H1 (cell line): Measurements from ENCODE around the gene PFKP. TPM values are rescaled to one million over a fixed set of nuclear protein-coding genes. Genes with fewer than 3 reads are reported as not detected.

Experiments
- CTCF ChIA-PET: fragments of 300-600 bp; sonication (Branson Sonifier 250); formaldehyde crosslinking; loops from one replicate; lab custom pipeline; 2021; ENCODE audit not compliant: partially characterized antibody; lab: Charles Lee
- POLR2A ChIA-PET: fragments of 300-600 bp; sonication (Branson Sonifier 250); formaldehyde crosslinking; loops from one replicate; lab custom pipeline; 2021; ENCODE audit warnings: inconsistent platforms; ENCODE audit not compliant: partially characterized antibody; lab: Charles Lee
- DNase-seq, 2 experiments: peaks; one replicate each; pipeline versions ENCODE4 v3.0.0 to v3.0.0-alpha.2; 2010 to 2022; ENCODE audit warnings: low spot score in 2 of 2, low read depth in 1 of 2, mixed read lengths in 1 of 2
- FAIRE-seq: peaks from 2 replicates; lab custom pipeline; 2011; peaks lifted over from hg19 to GRCh38; lab: Jason Lieb, UNC
- H2AFZ ChIP-seq: 2 replicates; pipeline ENCODE4 v1.8.1; 2012; ENCODE audit warnings: low read length, inconsistent platforms
- H2AK5ac ChIP-seq: 2 replicates; pipeline ENCODE4 v1.6.1; 2013; ENCODE audit warnings: low read depth, low read length
- H2BK120ac ChIP-seq: replicated peaks from 2 replicates; pipeline ENCODE3; 2013; ENCODE audit warnings: low read depth, low read length, inconsistent platforms
- H2BK12ac ChIP-seq: 2 replicates; pipeline ENCODE4 v1.6.1; 2013; ENCODE audit warnings: low read depth, low read length
- H2BK15ac ChIP-seq: 2 replicates; pipeline ENCODE4 v1.6.1; 2013; ENCODE audit warnings: low read length
- H2BK20ac ChIP-seq: 2 replicates; pipeline ENCODE4 v1.6.1; 2013; ENCODE audit warnings: low read length
- H2BK5ac ChIP-seq: 2 replicates; pipeline ENCODE4 v1.6.1; 2013; ENCODE audit warnings: low read depth, low read length
- H3K14ac ChIP-seq: 2 replicates; pipeline ENCODE4 v1.6.1; 2013; ENCODE audit warnings: inconsistent platforms; ENCODE audit not compliant: insufficient read length
- H3K18ac ChIP-seq: 2 replicates; pipeline ENCODE4 v1.6.1; 2013; ENCODE audit warnings: low read length; ENCODE audit errors: extremely low read depth
- H3K23ac ChIP-seq: 2 replicates; pipeline ENCODE4 v1.6.1; 2013; ENCODE audit warnings: inconsistent platforms; ENCODE audit not compliant: insufficient read length
- H3K23me2 ChIP-seq: 2 replicates; pipeline ENCODE4 v1.6.1; 2013; ENCODE audit warnings: low read depth, low read length
- H3K27ac ChIP-seq: 2 replicates; pipeline ENCODE4 v1.6.1; 2011; ENCODE audit warnings: low read depth, low read length, inconsistent platforms
- H3K27me3 ChIP-seq, 4 experiments: replicated peaks in 1 of 4; 1 replicate in 1 of 4; 2 replicates in 3 of 4; pipeline versions ENCODE4 v1.6.1 to v1.8.1; 2011 to 2013; ENCODE audit warnings: low read length in 3 of 4, mild to moderate bottlenecking in 3 of 4, inconsistent platforms in 2 of 4, mixed read lengths in 2 of 4, moderate library complexity in 1 of 4; ENCODE audit not compliant: control insufficient read depth in 3 of 4, insufficient read depth in 3 of 4; ENCODE audit errors: extremely low read depth in 1 of 4
- H3K36me3 ChIP-seq, 4 experiments: 2 replicates each; pipeline versions ENCODE4 v1.6.1 to v1.8.1; 2011 to 2013; ENCODE audit warnings: mild to moderate bottlenecking in 4 of 4, low read length in 3 of 4, moderate library complexity in 2 of 4, control low read depth in 1 of 4, inconsistent platforms in 1 of 4; ENCODE audit not compliant: insufficient read depth in 4 of 4, control insufficient read depth in 2 of 4
- H3K4ac ChIP-seq: replicated peaks from 2 replicates; pipeline ENCODE3; 2013; ENCODE audit warnings: low read length, low read depth, mixed read lengths, inconsistent platforms; ENCODE audit not compliant: insufficient read length
- H3K4me1 ChIP-seq, 4 experiments: replicated peaks in 1 of 4; 1 replicate in 1 of 4; 2 replicates in 3 of 4; pipeline versions ENCODE4 v1.6.1 to v1.8.1; 2011 to 2013; ENCODE audit warnings: low read length in 3 of 4, inconsistent platforms in 2 of 4, mixed read lengths in 1 of 4; ENCODE audit not compliant: insufficient read depth in 4 of 4, control insufficient read depth in 3 of 4
- H3K4me2 ChIP-seq, 2 experiments: 2 replicates each; pipeline versions ENCODE4 v1.6.1 to v1.8.1; 2011 to 2013; ENCODE audit warnings: low read depth in 2 of 2, low read length in 2 of 2, control low read depth in 1 of 2, inconsistent platforms in 1 of 2, mild to moderate bottlenecking in 1 of 2; ENCODE audit not compliant: insufficient read depth in 1 of 2
- H3K4me3 ChIP-seq, 4 experiments: fragments of 200-600, 300-600 bp in 1 of 4; sonication (generic), shearing (Covaris generic), sonication (Bioruptor Twin) in 1 of 4; 2 replicates each; pipeline versions ENCODE4 v1.5.1 to v1.8.1; 2011 to 2016; ENCODE audit warnings: low read length in 4 of 4, low read depth in 3 of 4, control low read depth in 2 of 4, inconsistent platforms in 2 of 4, mild to moderate bottlenecking in 2 of 4, mixed read lengths in 1 of 4, moderate library complexity in 1 of 4; ENCODE audit not compliant: insufficient read depth in 2 of 4; ENCODE audit errors: extremely low read depth in 1 of 4
- H3K56ac ChIP-seq: replicated peaks from 2 replicates; pipeline ENCODE3; 2013; ENCODE audit warnings: low read depth, mild to moderate bottlenecking, mixed read lengths, low read length, inconsistent platforms; ENCODE audit not compliant: insufficient read length
- H3K79me1 ChIP-seq: 2 replicates; pipeline ENCODE4 v1.6.1; 2013; ENCODE audit warnings: low read depth, low read length, control low read depth
- H3K79me2 ChIP-seq, 2 experiments: 2 replicates each; pipeline versions ENCODE4 v1.6.1 to v1.8.1; 2012 to 2013; ENCODE audit warnings: low read length in 2 of 2, mild to moderate bottlenecking in 2 of 2, inconsistent platforms in 1 of 2; ENCODE audit not compliant: insufficient read depth in 2 of 2, control insufficient read depth in 1 of 2
- H3K9ac ChIP-seq, 4 experiments: replicated peaks in 1 of 4; 1 replicate in 1 of 4; 2 replicates in 3 of 4; pipeline versions ENCODE4 v1.6.1 to v1.8.1; 2011 to 2013; ENCODE audit warnings: low read depth in 3 of 4, low read length in 3 of 4, control low read depth in 2 of 4, mild to moderate bottlenecking in 2 of 4, moderate library complexity in 2 of 4, inconsistent platforms in 1 of 4; ENCODE audit errors: extremely low read depth in 1 of 4
- H3K9me3 ChIP-seq, 2 experiments: 2 replicates each; pipeline versions ENCODE4 v1.6.1 to v1.8.1; 2012 to 2013; ENCODE audit warnings: mild to moderate bottlenecking in 2 of 2, moderate library complexity in 2 of 2, control low read depth in 1 of 2, inconsistent platforms in 1 of 2, low read depth in 1 of 2, low read length in 1 of 2, mixed read lengths in 1 of 2; ENCODE audit not compliant: insufficient read depth in 2 of 2
- H4K20me1 ChIP-seq, 2 experiments: replicated peaks in 1 of 2; 2 replicates each; pipeline versions ENCODE3 to v1.8.1; 2011 to 2013; ENCODE audit warnings: inconsistent platforms in 2 of 2, low read length in 2 of 2, mild to moderate bottlenecking in 1 of 2; ENCODE audit not compliant: insufficient read depth in 2 of 2, control insufficient read depth in 1 of 2
- H4K5ac ChIP-seq: 2 replicates; pipeline ENCODE4 v1.6.1; 2013; ENCODE audit warnings: low read length, low read depth, mixed read lengths, inconsistent platforms; ENCODE audit not compliant: insufficient read length
- H4K8ac ChIP-seq: 2 replicates; pipeline ENCODE4 v1.8.0; 2013; ENCODE audit warnings: mild to moderate bottlenecking, moderate library complexity, low read length, inconsistent platforms; ENCODE audit not compliant: insufficient read depth; ENCODE audit errors: extremely low read depth
- H4K91ac ChIP-seq: replicated peaks from 2 replicates; pipeline ENCODE3; 2013; ENCODE audit warnings: low read length, mixed read lengths, inconsistent platforms; ENCODE audit not compliant: insufficient read length
- ATF3 ChIP-seq: IDR thresholded peaks from 2 replicates; pipeline ENCODE4 v1.6.1; 2011; ENCODE audit warnings: low read depth, mild to moderate bottlenecking, low read length; ENCODE audit not compliant: insufficient read depth
- BACH1 ChIP-seq: IDR thresholded peaks from 2 replicates; pipeline ENCODE4 v1.6.1; 2012; ENCODE audit warnings: low read length, improper control_type of control experiment
- CBX8 ChIP-seq: fragments of 300-800, 300-1000 bp; sonication (generic); IDR thresholded peaks from 2 replicates; pipeline ENCODE4 v1.7.1; 2016; ENCODE audit warnings: low read depth, low read length, borderline replicate concordance
- E2F6 ChIP-seq: IDR thresholded peaks from 2 replicates; pipeline ENCODE4 v1.6.1; 2012; ENCODE audit warnings: inconsistent platforms
- EZH2 ChIP-seq: fragments of 200-600 bp; sonication (generic); IDR thresholded peaks from 2 replicates; pipeline ENCODE4 v1.7.1; 2012; ENCODE audit warnings: low read depth, mild to moderate bottlenecking, moderate library complexity, low read length, inconsistent platforms; ENCODE audit not compliant: severe bottlenecking
- JUND ChIP-seq: IDR thresholded peaks from 2 replicates; pipeline ENCODE4 v1.6.1; 2011; ENCODE audit warnings: mild to moderate bottlenecking, improper control_type of control experiment, low read length
- KDM4A ChIP-seq: IDR thresholded peaks from one replicate; pipeline ENCODE4 v1.7.1; 2012; ENCODE audit warnings: low read depth, mild to moderate bottlenecking, moderate library complexity, low read length, inconsistent platforms; ENCODE audit not compliant: severe bottlenecking
- SAP30 ChIP-seq: fragments of 300-600 bp; sonication (generic); IDR thresholded peaks from 2 replicates; pipeline ENCODE4 v1.7.1; 2012; ENCODE audit warnings: low read length, moderate library complexity, mild to moderate bottlenecking, inconsistent platforms; ENCODE audit not compliant: insufficient read depth, insufficient replicate concordance
- SUZ12 ChIP-seq: fragments of 200-600 bp; sonication (generic); IDR thresholded peaks from 2 replicates; pipeline ENCODE4 v1.6.1; 2012; ENCODE audit warnings: mild to moderate bottlenecking, inconsistent platforms, low read length, moderate library complexity, mixed read lengths
- TAF7 ChIP-seq: optimal IDR thresholded peaks from 2 replicates; pipeline ENCODE3; 2011; ENCODE audit warnings: low read depth, mild to moderate bottlenecking, inconsistent platforms, low read length, moderate library complexity, borderline replicate concordance
- TEAD4 ChIP-seq: IDR thresholded peaks from 2 replicates; pipeline ENCODE4 v1.6.1; 2012; ENCODE audit warnings: low read depth, low read length, inconsistent platforms, mixed read lengths
- WGBS, 2 experiments: shearing (Covaris generic) in 1 of 2; methylation state at CpG; one replicate each; pipeline versions ENCODE4 v1.1.6 to v1.1.7; 2013 to 2015; ENCODE audit warnings: low lambda C conversion rate in 2 of 2, mixed read lengths in 2 of 2, inconsistent platforms in 1 of 2, low coverage in 1 of 2, missing lambda C conversion rate in 1 of 2; ENCODE audit not compliant: insufficient replicate concordance in 2 of 2, insufficient coverage in 1 of 2, insufficient read length in 1 of 2; ENCODE audit errors: extremely low coverage in 1 of 2, missing lambda C conversion rate in 1 of 2; 5-methylcytosine and 5-hydroxymethylcytosine counted together
- polyA plus RNA-seq, 7 experiments: library from polyadenylated mRNA; depleted of rRNA in 3 of 7; stranded (reverse) in 5 of 7; unstranded in 2 of 7; fragments of >200 nt in 5 of 7; fragments of 200-250 nt in 2 of 7; gene quantifications; 1 replicate in 5 of 7; 2 replicates in 1 of 7; 4 replicates in 1 of 7; pipeline versions ENCODE4 v1.2.1 to v1.2.3, GENCODE V29; 2011 to 2013; ENCODE audit warnings: missing spikeins in 2 of 7, mixed read lengths in 2 of 7
- total RNA-seq: library from RNA; stranded (reverse); fragmentation: NEBNext Ultra II Directional; extraction: Animal tissue kit (Norgen Biotek cat#: 25700); gene quantifications from 2 replicates; pipeline ENCODE4 v1.2.1, GENCODE V29; 2021

Gene PFKP
- total and polyA plus RNA-seq, 2 of the 8 experiments (the other 6 are each of a cell fraction or from before 2014, with no cell fraction given), result 51.2 to 128 TPM

GRCh38 chr10:3122486-3123205 lies 55.3 kb downstream of the PFKP start:
- TF ChIP-seq TAF7 (no peak), ATF3 (no peak), SAP30 (no peak), TEAD4 (no peak), E2F6 (no peak), BACH1 (no peak), CBX8 (no peak), KDM4A (no peak), SUZ12 (no peak), EZH2 (no peak), JUND (no peak)
- H3K4me3 ChIP-seq, result no peak overlapping the region

More at GRCh38 chr10:3122486-3123205, 55.3 kb downstream of the PFKP start:
- ChIA-PET POLR2A (interaction anchor here (0.8 to 1.6 kb wide), 2 partner anchors 10 to 25 kb away, joined by 3 read pairs; no protein-coding TSS in a partner anchor), CTCF (interaction anchor here (1.3 to 5.0 kb wide), 3 partner anchors 14 to 77 kb away, joined by 3 to 47 read pairs (median 3); no protein-coding TSS in a partner anchor)
- Histone ChIP-seq H4K20me1 (peaks cover 7 to 11% of the 10 kb centered on the region in 2 experiments), H2BK15ac (no peak overlapping the region), H3K27ac (no peak overlapping the region), H3K23ac (no peak overlapping the region), H4K91ac (no peak overlapping the region), H3K9ac (no peak overlapping the region), H2BK20ac (no peak overlapping the region), H2BK120ac (no peak overlapping the region), H2BK5ac (no peak overlapping the region), H3K14ac (no peak overlapping the region), H4K8ac (no peak overlapping the region), H3K18ac (no peak overlapping the region), H2BK12ac (no peak overlapping the region), H3K36me3 (peaks cover 10 to 65% (median 38%) of the 10 kb centered on the region in 4 experiments), H3K56ac (no peak overlapping the region), H2AFZ (no peak overlapping the region), H3K4me1 (no peaks in the 10 kb centered on the region), H3K23me2 (no peaks in the 10 kb centered on the region), H3K4ac (no peak overlapping the region), H3K4me2 (no peak overlapping the region), H4K5ac (no peak overlapping the region), H3K79me1 (no peaks in the 10 kb centered on the region; the same call in 1 of the 2 replicates), H3K9me3 (no peaks in the 10 kb centered on the region; a peak in 1 of 4 replicates), H3K27me3 (no peaks in the 10 kb centered on the region), H3K79me2 (no peaks in the 10 kb centered on the region), H2AK5ac (no peak overlapping the region)
- FAIRE-seq (no peak), DNase-seq (no peak)
- WGBS, 2 experiments, result 86% methylated on average over 26 of the region's 27 CpGs; no CpG with 5 or more reads in 1 of the 2 experiments
